Pancreas (tissue), 10 donors: ENCODE data around the gene MIR17HG. TPM values are rescaled to one million over a fixed set of nuclear protein-coding genes. Genes with fewer than 3 reads are reported as not detected.

Source experiments
- ATAC-seq, 4 donors: fragments of 200-7000 bp; cut with Tn5 transposase; one replicate each; pipeline versions ENCODE4 v1.8.0 to v1.9.1; 2020; ENCODE audit warnings: mild to moderate bottlenecking in 4 of 4, moderate library complexity in 4 of 4
- DNase-seq, 6 donors: peaks; one replicate each; pipeline ENCODE4 v3.0.0-alpha.2; 2020
- FAIRE-seq: peaks from 2 replicates; lab custom pipeline; 2012; peaks lifted over from hg19 to GRCh38; lab: Jason Lieb, UNC
- H3K27ac ChIP-seq, 4 donors: fragments of 200-600 bp; sonication (generic); 1 replicate in 3 of 4; 2 replicates in 1 of 4; pipeline versions ENCODE4 v1.5.0 to v1.8.0; 2020
- H3K27me3 ChIP-seq, 4 donors: fragments of 200-600 bp; one replicate each; pipeline ENCODE4 v1.8.0; 2021
- H3K36me3 ChIP-seq, 3 donors: fragments of 200-600 bp; sonication (generic) in 1 of 3; one replicate each; pipeline versions ENCODE4 v1.5.0 to v1.8.0; 2020 to 2021
- H3K4me1 ChIP-seq, 3 donors: fragments of 200-600 bp; one replicate each; pipeline ENCODE4 v1.8.0; 2021
- H3K4me3 ChIP-seq, 4 donors: fragments of 200-600 bp; sonication (generic) in 2 of 4; one replicate each; pipeline versions ENCODE4 v1.5.0 to v1.8.0; 2020 to 2021
- H3K9me3 ChIP-seq, 4 donors: fragments of 200-600 bp; one replicate each; pipeline ENCODE4 v1.8.0; 2021
- CTCF ChIP-seq, 4 donors: fragments of 200-600 bp; sonication (generic) in 3 of 4; IDR thresholded peaks; one replicate each; pipeline versions ENCODE4 v1.5.0 to v1.8.0; 2021; ENCODE audit warnings: antibody characterized with exemption in 4 of 4
- WGBS, 2 donors: extraction: QIAGEN DNeasy Blood & Tissue Kit; methylation state at CpG; one replicate each; pipeline ENCODE4 v1.1.7; 2013; 5-methylcytosine and 5-hydroxymethylcytosine counted together
- intact Hi-C, 3 donors: fragments of 100-400 bp; cut with DNase I; formaldehyde crosslinking; loops; one replicate each; pipeline versions ENCODE4 v1.11.1 to v1.14.2; 2022
- polyA plus RNA-seq, 2 donors: library from polyadenylated mRNA; stranded (reverse); fragments of 200-250 nt; gene quantifications; one replicate each; pipeline ENCODE4 v1.2.3, GENCODE V29; 2013
- total RNA-seq, 6 donors: library from RNA; stranded (reverse); fragmentation: NEBNext Ultra II Directional in 4 of 6; extraction: Animal tissue kit (Norgen Biotek cat#: 25700) in 4 of 6; gene quantifications; one replicate each; pipeline versions ENCODE4 v1.2.1 to v1.2.4, GENCODE V29; 2021 to 2023
- donor health status: healthy with polysubstance abuse.
- donor health status: DM: no; HTN: no; CAD: no; lungs with moderate emphysema.
- donor health status: DM: no; HTN: no; CAD: no.
- donor health status: control.
- donor health status: control.
- donor health status: Bipolar disorder and iron deficiency.
- donor health status: DM: yes; HTN: yes; CAD: no.
- donor health status: DM: no; HTN: no; CAD: no.
- donor health status: DM: no; HTN: no; CAD: no.
- donor health status: DM: yes; HTN: yes; CAD: no.

Gene MIR17HG
- total and polyA plus RNA-seq, 8 donors, result 2.3 to 6.0 (median 3.8) TPM

GRCh38 chr13:91368101-91368500 is 20.6 kb downstream of the MIR17HG start:
- Histone ChIP-seq H3K4me1 (no peaks in the 10 kb centered on the region), H3K4me3 (no peak overlapping the region), H3K27me3 (peaks cover 0 to 3% (median 0%) of the 10 kb centered on the region in 4 donors), H3K9me3 (no peaks in the 10 kb centered on the region), H3K27ac (no peak overlapping the region), H3K36me3 (no peaks in the 10 kb centered on the region)
- 84 to 95% methylated on average over 1 of the region's 1 CpG for WGBS, 2 donors
- ATAC-seq, result no peak
- TF ChIP-seq CTCF (IDR thresholded peaks at IDR 0.05), result no peak
- no peak for DNase-seq
- intact Hi-C loops, result no loop called here
- FAIRE-seq, result no peak

DNA sequence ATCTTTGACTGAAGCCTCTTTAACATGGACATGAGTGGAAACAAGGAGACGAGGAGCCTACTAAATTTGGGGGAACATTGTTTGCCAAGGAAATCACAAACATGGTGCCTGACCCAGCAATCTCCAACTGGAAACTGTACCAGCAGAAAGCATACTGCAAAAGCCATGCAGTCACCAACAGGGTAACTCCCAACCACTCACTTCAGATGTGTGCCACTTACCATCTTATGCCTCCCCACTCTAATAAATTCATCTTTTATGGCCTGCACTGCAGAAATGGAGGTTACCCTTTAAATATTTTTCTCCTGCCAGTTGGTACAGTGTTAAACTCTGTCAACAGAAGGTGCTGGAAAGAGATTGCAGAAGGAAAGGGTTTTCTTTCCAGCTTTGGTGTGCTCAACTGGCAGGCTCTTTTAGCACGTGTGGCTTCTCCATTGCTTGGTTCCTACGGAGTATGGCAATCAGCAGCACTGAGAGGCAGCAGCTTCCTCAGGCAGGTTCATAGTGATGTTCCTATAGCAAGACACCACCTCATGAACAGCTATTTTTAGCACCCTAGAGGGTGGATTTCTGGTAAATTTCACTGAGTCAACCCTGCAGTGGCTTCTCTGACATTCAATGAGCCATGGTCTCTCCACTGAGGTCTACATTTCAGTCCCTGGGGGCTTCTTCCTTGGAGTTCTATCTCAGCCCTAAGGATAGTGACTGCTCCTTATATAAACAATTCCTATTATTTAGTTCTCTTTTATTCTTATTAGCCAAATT is 21.4 kb downstream of the MIR17HG start:
- FAIRE-seq (no peak), ATAC-seq (no peak), DNase-seq (no peak)
- no peak overlapping the region for H3K4me3 ChIP-seq
- H3K9me3 ChIP-seq, result no peaks in the 10 kb centered on the region
- intact Hi-C loops, result no loop called here
- no peak overlapping the region for H3K27ac ChIP-seq
- no peaks in the 10 kb centered on the region for H3K4me1 ChIP-seq
- no peaks in the 10 kb centered on the region for H3K36me3 ChIP-seq
- peaks cover 0 to 3% (median 0%) of the 10 kb centered on the region in 4 donors for H3K27me3 ChIP-seq
- 65 to 68% methylated on average over 3 of the region's 3 CpGs for WGBS, 2 donors
- no peak for TF ChIP-seq CTCF (IDR thresholded peaks at IDR 0.05)

DNA sequence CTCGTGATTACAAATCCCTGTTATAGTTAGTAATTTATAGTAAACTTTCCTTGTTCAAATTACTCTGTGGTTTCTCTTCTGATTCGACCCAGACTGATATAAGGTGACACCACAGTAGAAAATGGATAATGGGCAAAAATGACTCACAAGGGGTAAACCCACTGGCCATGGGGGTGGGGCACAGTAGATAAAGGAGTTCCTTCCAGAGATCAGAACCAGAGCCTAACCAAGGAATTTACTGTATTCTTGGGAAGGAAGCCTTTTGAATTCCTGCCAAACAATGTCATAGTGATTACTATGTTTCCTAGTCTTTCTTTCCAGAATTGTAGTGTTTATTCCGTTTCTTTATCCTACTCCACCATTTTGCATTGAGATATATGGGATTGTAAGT is 21.9 kb downstream of the MIR17HG start:
- no peaks in the 10 kb centered on the region for H3K9me3 ChIP-seq
- intact Hi-C loops, result no loop called here
- FAIRE-seq, result no peak

DNA sequence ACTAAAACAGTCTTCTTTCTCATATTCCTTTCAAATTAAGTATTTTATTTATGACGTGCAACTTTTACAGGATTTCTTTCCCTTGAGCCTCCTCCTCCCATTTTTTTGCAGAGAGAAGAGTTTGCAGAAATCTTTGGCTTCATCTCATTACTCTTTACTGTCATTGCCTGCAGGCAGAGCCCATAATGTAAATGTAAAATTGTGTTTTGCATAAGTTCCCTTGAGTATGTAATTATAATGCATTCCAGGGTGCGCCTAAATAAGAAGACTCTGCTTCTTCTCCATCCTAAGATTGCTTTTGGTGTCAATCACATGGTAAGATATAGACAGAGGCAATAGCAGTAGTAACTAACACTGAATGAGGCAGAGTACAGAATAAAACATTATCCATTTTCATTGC is 23.0 kb downstream of the MIR17HG start:
- Histone ChIP-seq H3K36me3 (no peaks in the 10 kb centered on the region), H3K27me3 (peaks cover 0 to 3% (median 0%) of the 10 kb centered on the region in 4 donors), H3K4me3 (no peak overlapping the region), H3K27ac (no peak overlapping the region), H3K9me3 (no peaks in the 10 kb centered on the region), H3K4me1 (no peaks in the 10 kb centered on the region)
- no peak for DNase-seq
- FAIRE-seq, result no peak
- no peak for TF ChIP-seq CTCF (IDR thresholded peaks at IDR 0.05)
- 82 to 94% methylated on average over 2 of the region's 2 CpGs for WGBS, 2 donors
- ATAC-seq, result no peak
- intact Hi-C loops, result loop anchor here in 1 of 3 donors (10.0 kb wide), 1 partner anchor 354 kb away; no protein-coding TSS in a partner anchor

More for the DNA sequence above, 21.9 kb downstream of the MIR17HG start:
- Histone ChIP-seq H3K4me3 (no peak overlapping the region), H3K4me1 (no peaks in the 10 kb centered on the region), H3K36me3 (no peaks in the 10 kb centered on the region), H3K27me3 (peaks cover 0 to 3% (median 0%) of the 10 kb centered on the region in 4 donors), H3K27ac (no peak overlapping the region)
- DNase-seq, result no peak
- no peak for ATAC-seq
- no peak for TF ChIP-seq CTCF (IDR thresholded peaks at IDR 0.05)
- WGBS, 2 donors, result 44 to 58% methylated on average over 3 of the region's 3 CpGs

DNA sequence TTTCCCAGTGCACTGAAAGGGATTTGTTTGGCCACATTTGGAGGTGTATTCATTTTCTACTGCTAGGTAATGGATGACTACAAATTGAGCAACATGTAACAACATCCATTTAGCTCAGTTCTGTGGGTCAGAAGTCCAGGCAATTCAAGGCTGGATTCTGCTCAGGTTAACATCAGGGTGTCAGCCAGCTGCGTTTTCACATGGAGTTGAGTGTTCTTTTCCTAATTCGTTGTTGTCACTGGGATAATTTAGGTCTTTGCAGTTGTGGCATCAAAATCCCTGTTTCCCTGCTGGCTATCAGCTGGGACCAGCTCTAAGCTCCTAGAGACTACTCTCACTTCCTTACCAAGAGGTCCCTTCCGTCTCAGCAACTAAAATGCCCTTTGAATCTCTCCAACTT is 25.4 kb downstream of the MIR17HG start:
- no peak for FAIRE-seq
- Histone ChIP-seq H3K9me3 (no peaks in the 10 kb centered on the region), H3K36me3 (no peaks in the 10 kb centered on the region), H3K27ac (no peak overlapping the region), H3K4me1 (no peaks in the 10 kb centered on the region), H3K4me3 (no peak overlapping the region), H3K27me3 (peaks cover 0 to 3% (median 0%) of the 10 kb centered on the region in 4 donors)
- DNase-seq, result no peak
- TF ChIP-seq CTCF (IDR thresholded peaks at IDR 0.05), result no peak
- WGBS, 2 donors, result 38 to 39% methylated on average over 3 of the region's 3 CpGs
- intact Hi-C loops, result loop anchor here in 1 of 3 donors (10.0 kb wide), 1 partner anchor 352 kb away; no protein-coding TSS in a partner anchor
- no peak for ATAC-seq
